Stimulated activated CD8-positive, alpha-beta memory T cell treated with anti-CD3 and anti-CD28 coated beads, Interleukin-12 subunit alpha, Interleukin-12 subunit beta, amount 100 ng/mL, for 4 hours (primary cell): ENCODE results near the gene NKAP.
"Not testable (repeated sequence)": the region's sequence is repeated elsewhere in the genome, so short reads cannot be mapped to it uniquely, and the experiment has no call there.

Experiments used
- DNase-seq: peaks from one replicate; pipeline ENCODE4 v3.0.0-alpha.2; 2020; ENCODE audit warnings: low read depth

Gene NKAP

DNA sequence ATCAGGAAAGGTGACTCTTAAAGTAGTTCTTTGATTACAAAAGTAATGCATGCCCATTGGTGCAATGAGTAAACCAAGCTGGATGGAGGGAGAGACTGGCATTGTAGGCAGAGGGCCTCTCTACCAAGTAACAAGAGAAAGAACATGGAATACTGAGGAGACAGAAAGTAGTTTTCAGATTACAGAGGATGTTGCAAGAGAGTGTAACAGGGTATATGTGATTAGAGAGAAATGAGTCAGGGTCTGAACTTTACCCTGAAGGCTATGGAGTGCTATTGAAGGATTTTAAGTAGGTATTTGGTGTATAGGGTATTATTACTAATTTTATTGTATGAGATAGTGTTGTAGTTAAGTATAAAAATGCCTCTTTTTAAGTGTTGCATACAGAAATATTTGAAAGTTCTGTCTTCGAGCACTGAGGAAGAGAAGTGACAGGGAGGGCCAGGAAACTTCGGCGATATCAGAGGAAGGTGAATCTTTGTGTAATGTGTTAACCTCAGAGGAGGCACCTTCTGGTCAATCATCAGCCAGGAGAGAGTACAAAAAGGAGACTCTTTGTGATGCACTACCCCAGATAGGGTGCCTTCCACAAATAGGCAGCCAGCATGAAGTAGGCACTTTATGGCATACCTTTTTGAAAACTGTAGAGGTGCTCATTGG is 8.2 kb downstream of the NKAP start:
- DNase-seq, result no peak

DNA sequence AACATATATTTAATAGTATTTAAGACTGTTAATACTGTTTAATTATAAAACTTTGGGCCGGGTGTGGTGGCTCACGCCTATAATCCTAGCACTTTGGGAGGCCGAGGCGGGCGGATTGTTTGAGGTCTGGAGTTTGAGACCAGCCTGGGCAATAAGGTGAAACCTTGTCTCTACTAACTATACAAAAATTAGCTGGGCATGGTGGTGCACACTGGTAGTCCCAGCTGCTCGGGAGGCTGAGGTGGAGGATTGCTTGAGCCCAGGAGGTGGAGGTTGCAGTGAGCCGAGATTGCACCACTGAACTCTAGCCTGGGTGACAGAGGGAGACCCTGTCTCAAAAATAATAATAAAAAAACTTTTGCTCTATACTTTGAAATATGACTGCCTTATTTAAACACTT is 21.2 kb downstream of the NKAP start:
- DNase-seq, result not testable (repeated sequence)

DNA sequence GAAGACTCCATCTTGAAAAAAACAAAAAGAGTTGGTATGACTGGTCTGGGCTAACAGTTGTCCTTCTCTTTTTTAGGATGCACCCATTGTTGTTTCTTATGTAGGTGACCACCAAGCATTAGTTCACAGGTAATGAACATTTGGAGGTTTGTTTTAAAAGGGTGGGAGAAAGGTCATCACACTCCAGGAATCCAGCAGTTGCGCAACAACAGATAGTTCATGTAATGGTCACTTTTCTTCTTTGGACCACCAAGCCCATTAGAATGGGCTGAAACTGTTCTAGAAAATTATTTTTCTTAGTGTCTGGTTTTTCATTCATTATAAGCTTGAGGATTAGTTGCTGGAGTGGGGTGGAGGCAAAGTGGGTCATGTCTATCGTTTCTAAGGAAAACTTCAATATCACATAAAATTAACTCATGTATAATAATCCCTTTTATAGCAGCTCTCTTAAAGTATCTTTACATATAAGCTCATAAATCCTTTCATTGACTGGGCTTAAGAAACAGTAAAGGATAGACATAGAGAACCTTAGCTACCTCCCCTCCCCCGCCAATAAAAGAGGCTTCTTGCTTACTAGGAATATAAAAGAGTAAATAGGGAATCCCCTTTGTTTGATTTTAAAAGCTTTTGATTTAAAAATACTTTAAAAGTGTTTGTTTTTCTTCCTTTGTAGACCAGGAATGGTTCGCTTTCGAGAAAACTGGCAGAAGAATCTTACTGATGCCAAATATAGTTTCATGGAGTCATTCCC is 23.5 kb downstream of the NKAP start:
- DNase-seq, result no peak

DNA sequence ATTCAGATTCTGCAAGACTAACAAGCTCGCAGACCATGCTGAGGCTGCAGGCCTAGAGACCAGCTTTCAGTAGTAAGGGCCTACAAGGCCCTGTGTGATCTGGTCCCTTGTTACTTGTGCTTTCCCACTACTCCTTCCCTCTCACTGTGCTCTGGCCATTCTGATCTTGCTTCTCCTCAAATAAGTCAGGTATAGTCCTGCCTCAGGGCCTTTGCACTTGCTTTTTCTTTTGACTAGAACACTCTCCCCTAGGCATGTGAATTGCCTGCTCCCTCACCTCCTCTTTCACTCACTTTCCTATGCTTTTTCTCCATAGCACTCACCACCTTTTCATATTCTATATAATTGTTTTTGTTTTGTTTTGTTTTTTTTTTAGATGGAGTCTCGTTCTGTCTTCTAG is 25.7 kb downstream of the NKAP start:
- DNase-seq, result no peak

DNA sequence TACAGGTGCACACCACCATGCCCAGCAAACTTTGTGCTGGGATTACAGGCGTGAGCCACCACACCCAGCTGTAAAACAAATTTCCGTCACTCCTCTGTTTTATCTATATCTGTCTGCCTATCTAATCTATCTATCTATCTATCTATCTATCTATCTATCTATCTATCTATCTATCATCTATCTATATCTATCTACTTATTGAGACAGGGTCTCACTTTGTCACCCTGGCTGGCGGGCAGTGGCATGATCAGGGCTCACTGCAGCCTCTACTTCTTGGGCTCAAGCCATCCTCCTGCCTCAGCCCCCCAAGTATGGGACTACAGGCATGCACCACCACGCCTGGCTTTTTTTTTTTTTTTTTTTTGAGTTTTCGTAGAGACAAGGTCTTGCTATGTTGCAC is 27.2 kb downstream of the NKAP start:
- DNase-seq, result no peak

DNA sequence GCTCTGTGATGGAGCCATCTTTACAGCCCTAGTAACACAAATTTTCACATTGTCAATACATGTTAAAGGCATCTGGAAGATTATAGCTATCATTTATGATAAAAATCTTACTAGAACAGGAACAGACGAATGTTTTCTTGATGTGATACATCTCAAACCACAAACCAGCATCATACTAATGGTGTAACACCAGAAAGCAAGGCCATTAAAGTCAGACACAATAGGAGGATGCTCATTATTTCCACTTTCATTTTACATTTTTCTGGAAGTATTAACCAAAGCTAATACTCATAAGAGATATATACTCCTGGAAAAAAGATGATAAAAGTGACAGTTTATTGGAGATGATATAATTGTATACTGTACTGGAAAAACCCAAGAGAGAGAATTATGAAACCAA is 42.6 kb downstream of the NKAP start:
- no peak for DNase-seq

DNA sequence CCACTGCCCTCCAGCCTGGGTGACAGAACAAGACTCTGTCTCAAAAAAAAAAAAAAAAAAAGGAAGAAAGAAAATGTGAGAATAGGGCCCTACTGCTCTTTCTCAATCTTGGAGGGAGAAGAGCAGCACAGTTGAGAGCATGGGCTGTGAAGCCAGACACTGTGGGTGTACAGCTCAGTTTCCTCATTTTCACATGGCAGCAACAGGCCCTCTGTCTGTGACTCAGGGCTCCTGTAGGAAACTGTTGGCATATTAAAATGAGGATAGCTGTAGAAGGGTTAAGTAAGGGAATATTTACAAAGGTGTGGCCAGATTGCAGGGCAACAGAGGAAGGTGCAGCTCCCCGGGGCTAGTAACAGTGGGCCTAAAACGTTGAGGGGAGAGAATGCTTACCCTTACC is 44.4 kb downstream of the NKAP start:
- DNase-seq, result no peak

DNA sequence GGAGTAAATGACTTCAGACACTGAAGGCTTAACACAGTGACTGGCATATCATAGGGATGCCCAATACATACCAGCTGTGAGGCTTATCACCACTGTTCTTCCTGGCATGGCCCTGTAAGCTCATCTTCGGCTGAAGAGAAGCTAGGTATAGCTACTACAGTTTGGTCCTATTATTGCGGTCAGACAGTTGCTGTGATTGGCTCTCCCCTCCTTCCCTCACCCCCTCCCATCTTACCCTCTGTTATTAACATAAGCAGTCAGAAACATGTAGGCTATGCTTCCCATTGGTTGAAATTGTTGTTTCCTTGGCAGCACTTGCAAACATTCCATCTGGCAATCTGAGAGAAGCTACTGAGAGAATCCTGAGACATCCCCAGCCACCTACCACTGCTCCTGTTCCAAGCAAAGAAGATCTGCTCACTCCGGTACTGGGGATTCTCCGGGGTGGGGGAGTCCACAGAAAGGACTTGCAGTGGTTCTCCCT is 47.7 kb downstream of the NKAP start, which contains the start of gene AKAP14:
TSS of gene AKAP14 (plus strand) at position 51 of the 484 bp plus-strand sequence. CDS start 7,331 bp downstream, outside the sequence.
- no peak for DNase-seq

DNA sequence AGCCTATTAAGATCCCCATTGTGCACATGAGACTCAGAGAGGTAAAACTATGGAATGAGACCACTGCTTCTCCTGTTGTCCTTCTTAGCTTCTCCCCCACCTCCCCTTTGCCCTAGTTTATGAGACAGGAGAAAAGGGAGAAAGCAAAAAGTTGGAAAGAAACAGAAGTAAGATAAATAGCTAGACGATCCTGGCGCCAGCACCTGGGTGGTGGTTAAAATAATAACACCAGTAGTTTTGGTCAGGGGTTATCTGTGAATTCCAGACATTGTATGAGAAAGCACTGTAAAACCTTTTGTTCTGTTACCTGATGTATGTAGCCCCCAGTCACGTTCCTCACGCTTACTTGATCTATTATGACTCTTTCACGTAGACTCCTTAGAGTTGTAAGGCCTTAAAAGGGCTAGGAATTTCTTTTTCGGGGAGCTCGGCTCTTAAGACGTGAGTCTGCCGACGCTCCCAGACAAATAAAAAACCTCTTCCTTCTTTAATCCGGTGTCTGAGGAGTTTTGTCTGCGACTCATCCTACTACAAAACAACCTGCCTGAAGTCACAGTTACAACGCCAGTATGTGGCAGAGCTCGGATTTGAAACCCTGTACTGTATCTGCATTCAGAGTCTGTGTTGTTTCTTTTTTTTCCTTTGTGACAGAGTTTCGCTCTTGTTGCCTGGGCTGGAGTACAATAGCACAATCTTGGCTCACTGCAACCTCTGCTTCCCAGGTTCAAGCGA is 51.4 kb downstream of the NKAP start:
- not testable (repeated sequence) for DNase-seq

DNA sequence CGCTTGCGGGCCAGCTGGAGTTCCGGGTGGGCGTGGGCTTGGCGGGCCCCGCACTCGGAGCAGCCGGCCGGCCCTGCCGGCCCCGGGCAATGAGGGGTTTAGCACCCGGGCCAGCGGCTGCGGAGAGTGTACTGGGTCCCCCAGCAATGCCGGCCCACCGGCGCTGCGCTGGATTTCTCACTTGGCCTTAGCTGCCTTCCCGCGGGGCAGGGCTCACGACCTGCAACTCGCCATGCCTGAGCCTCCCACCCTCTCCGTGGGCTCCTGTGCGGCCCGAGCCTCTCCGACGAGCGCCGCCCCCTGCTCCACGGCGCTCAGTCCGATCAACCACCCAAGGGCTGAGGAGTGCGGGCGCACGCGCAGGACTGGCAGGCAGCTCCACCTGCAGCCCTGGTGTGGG is 52.9 kb downstream of the NKAP start:
- not testable (repeated sequence) for DNase-seq

DNA sequence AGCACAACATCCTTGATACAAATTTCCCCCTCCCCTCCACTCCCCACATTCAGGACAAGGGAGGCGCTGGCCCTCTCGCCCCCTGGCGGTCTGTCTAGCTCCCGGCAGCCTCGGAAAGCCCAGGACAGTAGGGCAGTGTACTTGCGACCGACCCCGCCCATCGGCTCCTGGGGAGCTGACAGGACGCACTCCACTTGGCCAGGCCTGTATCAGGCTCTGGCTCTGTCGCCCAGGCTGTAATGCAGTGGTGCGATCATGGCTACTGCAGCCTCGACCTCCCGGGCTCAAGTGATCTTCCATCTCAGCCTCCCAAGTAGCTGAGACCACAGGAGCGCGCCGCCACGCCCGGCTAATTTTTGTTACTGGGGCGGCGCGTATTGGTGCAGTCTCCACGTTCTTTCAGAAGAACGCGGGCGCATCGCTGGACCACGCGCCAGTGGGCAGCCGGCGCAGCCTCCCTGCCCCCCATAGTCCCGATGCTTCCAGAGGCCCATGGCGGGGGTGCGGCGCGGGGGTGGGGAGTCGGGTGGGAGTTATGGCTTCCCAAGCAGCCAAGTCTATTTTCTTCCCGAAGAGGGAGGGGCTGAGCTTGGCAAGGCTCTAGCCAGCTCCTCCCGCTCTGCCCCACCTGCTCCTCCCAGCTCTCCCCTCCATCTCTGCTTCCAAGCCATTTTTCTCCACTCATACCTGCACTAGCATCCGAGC is 55.7 kb downstream of the NKAP start:
- peak; percentile 19 for DNase-seq

DNA sequence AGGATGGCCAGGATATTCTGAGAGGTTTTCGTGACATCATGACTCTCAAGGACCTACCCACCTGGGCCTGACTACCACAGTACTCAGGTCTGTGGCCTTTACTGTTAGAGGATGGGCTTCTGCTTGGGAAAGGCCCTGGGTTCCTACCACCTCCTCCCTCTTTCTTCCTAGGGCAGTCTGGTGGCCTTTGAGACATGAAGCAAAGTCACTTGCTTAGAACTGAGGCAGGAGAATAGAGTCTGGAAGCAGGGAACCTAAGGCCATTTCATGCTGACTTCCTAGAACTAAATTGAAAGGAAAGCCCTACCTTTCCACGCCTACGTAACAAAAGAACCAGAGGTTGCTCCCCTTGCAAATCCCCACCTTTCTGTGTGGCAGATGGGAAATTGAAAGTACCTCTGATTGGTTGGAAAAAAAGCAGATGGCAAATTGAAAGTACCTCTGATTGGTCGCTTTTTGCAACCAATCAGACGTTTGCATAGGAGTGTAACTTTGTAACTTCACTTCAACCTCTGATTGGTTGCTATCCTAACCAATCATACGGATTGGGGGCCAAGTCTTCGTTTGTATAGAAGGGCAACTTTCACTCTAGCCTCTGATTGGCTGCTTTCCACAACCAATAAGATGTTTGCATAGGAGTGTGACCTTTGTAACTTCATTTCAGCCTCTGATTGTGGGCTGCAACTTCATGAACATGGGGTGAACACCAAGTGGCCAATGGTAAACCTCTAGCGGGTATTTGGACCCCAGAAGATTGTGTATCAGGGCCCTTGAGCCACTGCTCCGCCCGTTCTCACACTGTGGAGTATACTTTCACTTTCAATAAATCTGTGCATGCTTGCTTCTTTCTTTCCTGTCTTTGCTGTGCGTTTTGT is 57.8 kb downstream of the NKAP start:
- no peak for DNase-seq

DNA sequence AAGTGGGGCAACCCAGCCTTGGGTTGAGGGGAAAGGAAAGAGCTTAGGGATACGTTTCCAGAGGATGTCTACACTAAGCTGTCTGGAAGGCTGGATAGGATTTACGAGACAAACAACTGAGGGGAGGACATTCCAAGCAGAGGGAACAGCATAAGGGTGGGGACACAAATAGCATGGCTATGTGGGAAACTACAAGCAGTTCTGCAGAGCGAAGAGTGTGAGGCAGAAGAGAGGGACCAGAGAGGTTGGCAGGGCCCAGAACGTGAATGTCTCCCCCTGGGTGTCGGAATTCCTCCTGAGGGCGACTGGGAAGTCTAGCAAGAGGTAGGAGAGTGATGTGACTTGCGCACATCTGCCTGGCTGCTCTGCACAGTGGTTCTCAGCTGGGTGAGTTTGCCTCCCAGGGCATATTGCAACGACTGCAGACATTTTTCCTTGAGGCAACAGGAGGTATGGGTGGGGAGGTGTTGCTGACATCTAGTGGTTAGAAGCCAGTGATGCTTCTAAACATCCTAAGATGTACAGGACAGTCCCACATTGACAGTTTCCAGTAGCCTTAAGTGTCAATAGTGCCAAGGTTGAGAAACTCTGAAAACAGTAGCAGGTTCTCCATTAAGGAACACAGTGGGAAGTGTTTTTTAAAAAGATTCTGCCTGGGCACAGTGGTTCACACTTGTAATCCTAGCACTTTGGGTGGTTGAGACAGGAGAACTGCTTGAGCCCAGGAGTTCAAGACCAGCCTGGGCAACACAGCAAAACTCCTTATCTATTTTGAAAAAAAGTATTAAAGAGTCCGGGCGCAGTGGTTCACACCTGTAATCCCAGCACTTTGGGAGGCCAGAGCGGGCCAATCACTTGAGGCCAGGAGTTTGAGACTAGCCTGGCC is 62.8 kb downstream of the NKAP start:
- DNase-seq, result no peak

DNA sequence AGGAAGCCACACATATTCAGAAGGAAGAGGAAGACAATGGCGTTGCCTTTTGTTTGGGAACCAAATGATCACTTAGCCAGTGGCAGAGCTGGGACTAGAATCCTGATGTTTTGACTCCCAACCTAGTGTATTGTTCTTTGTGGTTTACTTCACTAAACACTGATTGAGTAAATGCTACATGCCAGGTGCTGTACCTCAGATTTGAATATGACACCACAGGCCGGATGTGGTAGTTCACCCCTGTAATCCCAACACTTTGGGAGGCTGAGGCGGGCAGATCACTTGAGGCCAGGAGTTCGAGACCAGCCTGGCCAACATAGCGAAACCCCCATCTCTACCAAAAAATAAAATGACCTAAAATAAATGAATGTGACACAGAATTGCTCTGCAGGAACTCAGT is 63.5 kb downstream of the NKAP start:
- no peak for DNase-seq

DNA sequence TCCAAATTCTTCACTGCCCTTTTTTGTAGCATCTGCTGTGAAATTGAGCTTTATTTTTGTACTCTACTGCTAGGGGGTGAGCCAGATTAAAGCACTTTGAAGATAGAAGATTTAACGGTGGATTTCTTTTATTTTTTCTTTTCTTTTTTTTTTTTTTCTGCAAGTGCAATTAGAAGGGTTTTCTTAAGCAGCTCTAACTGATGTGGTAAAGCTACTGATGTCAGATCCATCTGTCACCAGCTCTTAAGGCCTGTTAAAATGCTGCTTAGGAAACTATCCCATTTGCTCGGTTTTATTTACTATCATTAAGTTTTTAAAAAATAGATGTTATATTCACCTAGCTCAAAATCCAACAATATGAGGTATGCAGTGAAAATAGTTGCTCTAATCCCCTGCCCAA is 64.8 kb downstream of the NKAP start:
- no peak for DNase-seq

DNA sequence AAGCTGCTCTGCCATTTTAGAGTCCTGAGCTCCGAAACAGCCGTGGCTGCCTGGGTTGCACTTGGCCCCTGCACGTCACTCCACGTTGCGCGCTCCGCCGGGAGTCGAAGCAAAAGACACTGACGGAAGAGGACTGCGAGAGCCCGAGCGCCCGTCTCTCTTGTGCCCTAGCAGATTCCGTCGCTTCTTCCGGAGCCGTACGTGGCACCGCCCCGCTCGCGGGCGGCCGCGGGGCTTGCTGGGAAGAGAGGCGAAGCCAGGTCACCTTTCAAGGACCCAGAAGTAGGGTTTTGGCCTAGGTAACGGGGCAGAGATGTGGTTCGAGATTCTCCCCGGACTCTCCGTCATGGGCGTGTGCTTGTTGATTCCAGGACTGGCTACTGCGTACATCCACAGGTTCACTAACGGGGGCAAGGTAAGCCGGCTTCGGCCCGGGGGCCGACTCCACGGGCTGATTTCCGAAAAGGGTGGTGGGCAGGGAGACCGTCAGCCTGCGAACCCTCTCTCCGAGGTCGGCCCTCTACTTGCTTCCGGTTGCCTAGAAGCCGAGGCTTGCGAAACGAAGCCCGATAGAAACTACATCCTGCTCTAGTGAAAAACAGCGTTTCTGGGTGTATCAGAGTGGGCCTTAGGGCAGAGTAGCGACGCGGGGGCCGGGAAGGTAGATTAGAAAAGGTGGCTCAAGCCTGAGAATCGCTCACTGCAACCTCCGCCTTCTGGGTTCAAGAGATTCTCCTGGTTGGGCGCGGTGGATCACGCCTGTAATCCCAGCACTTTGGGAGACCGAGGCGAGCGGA is 71.8 kb downstream of the NKAP start, which contains the start of the genes NDUFA1 and RNF113A:
TSS of gene NDUFA1 (plus strand) at position 234 of the 797 bp plus-strand sequence. CDS start at position 314, 80 bp downstream.
TSS of gene RNF113A (minus strand) at position 135 of the 797 bp plus-strand sequence. CDS start at position 15, 120 bp downstream.
- DNase-seq, result peak; percentile 77

DNA sequence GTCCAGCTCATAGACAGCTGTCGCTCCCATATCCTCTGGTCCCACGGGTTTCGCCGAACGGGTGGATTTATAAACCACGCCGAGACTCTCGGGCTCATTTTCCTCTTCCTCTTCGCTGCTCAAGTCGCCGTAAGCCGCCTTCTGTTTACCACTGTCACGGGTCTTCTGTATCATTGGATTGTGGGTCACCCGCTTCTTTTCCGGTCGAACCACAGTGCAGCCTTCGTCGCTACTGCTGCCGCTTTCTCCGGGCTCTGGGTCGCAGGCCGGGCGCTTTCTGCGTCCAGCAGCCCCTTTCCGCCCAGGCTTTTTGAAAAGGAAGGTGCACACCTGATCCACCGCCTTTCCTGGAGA is 72.3 kb downstream of the NKAP start:
- DNase-seq, result no peak
